ENCODE results near the gene PDC. TPM values are rescaled to one million over a fixed set of nuclear protein-coding genes. Genes with fewer than 3 reads are reported as not detected.

The PDC gene
- total and polyA plus RNA-seq, 12 donors, result not detected

- no peak overlapping the region for H3K4me3 ChIP-seq
- intact Hi-C loops (cut with DNase I), result no loop called here
- no peak overlapping the region for H3K27ac ChIP-seq
- no peak for DNase-seq
- H3K4me1 ChIP-seq, result no peaks in the 10 kb centered on the region
- 69 to 86% methylated on average over 1 of the region's 1 CpG for WGBS, 2 donors
- H3K27me3 ChIP-seq, result no peaks in the 10 kb centered on the region
- no peaks in the 10 kb centered on the region for H3K36me3 ChIP-seq
- no peak for ATAC-seq
- no peak for TF ChIP-seq CTCF (IDR thresholded peaks at IDR 0.05)
- H3K9me3 ChIP-seq, result peaks cover 0 to 7% (median 0%) of the 10 kb centered on the region in 11 donors
Observed at GRCh38 chr1:186499571-186499970, 38.7 kb upstream of the PDC start.

- DNase-seq (no peak), ATAC-seq (no peak)
- WGBS, 2 donors, result 76% methylated on average over 4 of the region's 4 CpGs
- TF ChIP-seq CTCF (IDR thresholded peaks at IDR 0.05), result no peak
- H3K4me3 ChIP-seq, result no peak overlapping the region
- no peaks in the 10 kb centered on the region for H3K9me3 ChIP-seq
- H3K36me3 ChIP-seq, result no peaks in the 10 kb centered on the region
- intact Hi-C loops (cut with DNase I), result no loop called here
- H3K27me3 ChIP-seq, result no peaks in the 10 kb centered on the region
- H3K4me1 ChIP-seq, result no peaks in the 10 kb centered on the region
- no peak overlapping the region for H3K27ac ChIP-seq
Observed at GRCh38 chr1:186498695-186499389, 37.9 kb upstream of the PDC start.

GRCh38 chr1:186498071-186498470, 37.2 kb upstream of the PDC start:
- Histone ChIP-seq H3K27ac (no peak overlapping the region), H3K4me1 (no peaks in the 10 kb centered on the region), H3K9me3 (no peaks in the 10 kb centered on the region), H3K27me3 (no peaks in the 10 kb centered on the region), H3K4me3 (no peak overlapping the region), H3K36me3 (no peaks in the 10 kb centered on the region)
- intact Hi-C loops (cut with DNase I), result no loop called here
- WGBS, 2 donors, result 90 to 96% methylated on average over 4 of the region's 4 CpGs
- DNase-seq (no peak), ATAC-seq (no peak)
- TF ChIP-seq CTCF (IDR thresholded peaks at IDR 0.05), result no peak

- no peak for ATAC-seq
Observed at GRCh38 chr1:186497651-186498050, 36.7 kb upstream of the PDC start.

More at GRCh38 chr1:186497651-186498050, 36.7 kb upstream of the PDC start:
- TF ChIP-seq CTCF (IDR thresholded peaks at IDR 0.05), result no peak
- no peaks in the 10 kb centered on the region for H3K27me3 ChIP-seq
- no peaks in the 10 kb centered on the region for H3K4me1 ChIP-seq
- H3K4me3 ChIP-seq, result no peak overlapping the region
- WGBS, 2 donors, result 96 to 99% methylated on average over 3 of the region's 3 CpGs
- intact Hi-C loops (cut with DNase I), result no loop called here
- no peaks in the 10 kb centered on the region for H3K36me3 ChIP-seq
- no peak overlapping the region for H3K27ac ChIP-seq
- no peaks in the 10 kb centered on the region for H3K9me3 ChIP-seq
- no peak for DNase-seq
